HEK293T (cell line): ENCODE data around the gene TUBB1.

Source experiments
- CTCF ChIA-PET: fragments of 350-600 bp; formaldehyde crosslinking; extraction: SDS; loops from one replicate; lab custom pipeline; 2021; ENCODE audit warnings: antibody characterized with exemption, inconsistent platforms; lab: Yijun Ruan, JAX
- POLR2A ChIA-PET: fragments of 350-600 bp; formaldehyde crosslinking; extraction: SDS; loops from one replicate; lab custom pipeline; 2020; ENCODE audit warnings: antibody characterized with exemption, inconsistent platforms; lab: Yijun Ruan, JAX
- DNase-seq: peaks from one replicate; pipeline ENCODE4 v3.0.0; 2012; ENCODE audit warnings: mixed read lengths; ENCODE audit errors: extremely low spot score
- ARNT ChIP-seq: fragments of 450-650 bp; IDR thresholded peaks from 2 replicates; pipeline ENCODE4 v1.6.1; 2017; ENCODE audit warnings: mild to moderate bottlenecking
- BHLHE40 ChIP-seq: fragments of 450-650 bp; IDR thresholded peaks from 2 replicates; pipeline ENCODE4 v1.6.1; 2016; ENCODE audit warnings: mild to moderate bottlenecking, moderate library complexity, borderline replicate concordance
- CTBP1 ChIP-seq: fragments of 450-650 bp; IDR thresholded peaks from 2 replicates; pipeline ENCODE4 v1.6.1; 2016; ENCODE audit warnings: borderline replicate concordance
- ELF4 ChIP-seq: fragments of 450-650 bp; IDR thresholded peaks from 2 replicates; pipeline ENCODE4 v1.6.1; 2017; ENCODE audit warnings: antibody characterized with exemption
- FOXA1 ChIP-seq: fragments of 450-650 bp; IDR thresholded peaks from 2 replicates; pipeline ENCODE4 v1.6.1; 2016; ENCODE audit warnings: mild to moderate bottlenecking
- FOXK2 ChIP-seq: fragments of 450-650 bp; IDR thresholded peaks from 2 replicates; pipeline ENCODE4 v1.6.1; 2016; ENCODE audit warnings: mild to moderate bottlenecking
- FOXM1 ChIP-seq: fragments of 450-650 bp; IDR thresholded peaks from 2 replicates; pipeline ENCODE4 v1.6.1; 2017; ENCODE audit warnings: mild to moderate bottlenecking, borderline replicate concordance
- HDGF ChIP-seq: fragments of 450-650 bp; IDR thresholded peaks from 2 replicates; pipeline ENCODE4 v1.6.1; 2017; ENCODE audit warnings: antibody characterized with exemption, borderline replicate concordance
- L3MBTL2 ChIP-seq: fragments of 450-650 bp; conservative IDR thresholded peaks from 2 replicates; pipeline ENCODE4 v1.6.1; 2016; ENCODE audit warnings: mild to moderate bottlenecking
- LEF1 ChIP-seq: fragments of 450-650 bp; IDR thresholded peaks from 2 replicates; pipeline ENCODE4 v1.6.1; 2017; ENCODE audit warnings: mild to moderate bottlenecking, borderline replicate concordance
- NFRKB ChIP-seq: fragments of 450-650 bp; IDR thresholded peaks from 2 replicates; pipeline ENCODE4 v1.6.1; 2016; ENCODE audit warnings: mild to moderate bottlenecking, moderate library complexity
- PKNOX1 ChIP-seq: fragments of 450-650 bp; IDR thresholded peaks from 2 replicates; pipeline ENCODE4 v1.6.1; 2016
- SP1 ChIP-seq: fragments of 450-650 bp; IDR thresholded peaks from 2 replicates; pipeline ENCODE4 v1.6.1; 2017
- SUZ12 ChIP-seq: fragments of 450-650 bp; IDR thresholded peaks from 2 replicates; pipeline ENCODE4 v1.6.1; 2016; ENCODE audit warnings: mild to moderate bottlenecking
- TARDBP ChIP-seq: fragments of 450-650 bp; IDR thresholded peaks from 2 replicates; pipeline ENCODE4 v1.6.1; 2016
- ZNF384 ChIP-seq: fragments of 450-650 bp; IDR thresholded peaks from 2 replicates; pipeline ENCODE4 v1.6.1; 2016

The TUBB1 gene

DNA sequence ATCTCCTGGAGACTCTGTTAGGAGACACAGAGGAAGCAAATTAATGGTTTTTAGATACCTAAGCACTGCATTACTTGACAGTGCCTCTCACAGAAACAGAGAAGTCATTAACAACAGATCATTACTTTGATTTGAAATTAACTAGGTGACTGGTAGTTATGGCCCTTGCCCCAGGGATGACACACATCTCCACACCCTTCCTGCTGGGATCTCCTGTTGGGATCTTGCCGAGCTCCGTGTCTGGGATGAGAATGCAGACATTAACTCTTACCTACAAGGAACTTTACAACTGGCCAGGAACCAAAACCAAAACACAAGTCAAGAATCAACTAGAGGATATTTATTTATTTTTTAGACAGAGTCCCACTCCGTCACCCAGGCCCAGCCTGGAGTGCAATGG lies 25.6 kb downstream of the TUBB1 start:
- ChIA-PET POLR2A (no interaction called here), CTCF (no interaction called here)
- TF ChIP-seq FOXM1 = no peak
- TF ChIP-seq FOXK2 = no peak
- no peak for DNase-seq

GRCh38 chr20:59046862-59047261 lies 27.6 kb downstream of the TUBB1 start:
- ChIA-PET CTCF (no interaction called here), POLR2A (interaction anchor here (0.8 kb wide), 1 partner anchor 15 kb away, joined by 4 read pairs; the partner anchor contains the start of gene ATP5F1E)
- no peak for DNase-seq
- no peak for TF ChIP-seq L3MBTL2

GRCh38 chr20:59047938-59048680 lies 28.9 kb downstream of the TUBB1 start:
- TF ChIP-seq CTBP1 = no peak
- no peak for TF ChIP-seq L3MBTL2
- TF ChIP-seq PKNOX1 = no peak
- no peak for TF ChIP-seq HDGF
- TF ChIP-seq TARDBP = no peak
- no peak for TF ChIP-seq ARNT
- TF ChIP-seq ELF4 = no peak
- TF ChIP-seq ZNF384 = no peak
- no peak for TF ChIP-seq LEF1
- no peak for TF ChIP-seq FOXM1
- ChIA-PET POLR2A (no interaction called here), CTCF (no interaction called here)
- DNase-seq = no peak

DNA sequence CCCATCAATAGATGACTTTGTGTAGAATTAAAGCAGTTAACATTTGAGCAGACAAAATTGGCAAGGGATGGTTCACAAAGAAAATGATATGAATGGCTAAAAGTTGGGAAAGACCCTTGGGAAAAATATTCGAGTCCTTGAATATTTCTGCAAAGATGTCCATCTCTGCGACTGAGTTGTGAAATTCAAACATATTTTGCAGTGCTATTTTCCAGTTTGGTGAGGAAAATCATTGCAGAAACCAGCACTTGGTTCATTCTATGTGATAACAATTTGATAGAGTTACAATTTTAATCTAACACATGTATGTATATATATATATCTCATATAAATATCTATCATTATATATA lies 29.4 kb downstream of the TUBB1 start:
- DNase-seq = no peak
- ChIA-PET CTCF (no interaction called here), POLR2A (no interaction called here)
- no peak for TF ChIP-seq FOXM1
- TF ChIP-seq SP1 = no peak
- TF ChIP-seq FOXA1 = no peak
- no peak for TF ChIP-seq NFRKB
- TF ChIP-seq TARDBP = no peak
- no peak for TF ChIP-seq SUZ12
- TF ChIP-seq ZNF384 = no peak
- TF ChIP-seq L3MBTL2 = no peak
- no peak for TF ChIP-seq CTBP1
- TF ChIP-seq LEF1 = no peak
- TF ChIP-seq ARNT = no peak
- TF ChIP-seq PKNOX1 = no peak
- no peak for TF ChIP-seq HDGF
- no peak for TF ChIP-seq ELF4
- TF ChIP-seq FOXK2 = no peak
- TF ChIP-seq BHLHE40 = no peak

DNA sequence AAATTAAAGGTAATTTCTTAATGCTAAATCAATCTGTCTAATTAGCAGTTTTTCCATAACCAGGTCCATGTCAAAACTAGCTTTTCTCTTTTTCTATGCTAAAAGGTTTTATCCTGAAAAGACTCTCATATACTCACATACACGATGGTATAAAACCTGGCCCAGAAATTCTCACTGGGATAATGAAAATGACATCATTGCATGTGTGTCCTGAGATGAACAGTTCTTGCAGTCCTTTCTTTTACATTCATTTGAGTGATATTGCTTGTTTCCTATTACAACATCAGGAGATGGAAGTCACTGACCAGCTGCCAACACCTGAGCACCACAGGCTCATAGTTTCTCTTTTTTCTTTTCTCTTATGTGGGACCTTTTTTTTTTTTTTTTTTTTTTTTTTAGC lies 31.2 kb downstream of the TUBB1 start:
- ChIA-PET POLR2A (interaction anchor here (1.4 kb wide), 1 partner anchor 10 kb away, joined by 3 read pairs; no protein-coding TSS in a partner anchor), CTCF (no interaction called here)
- no peak for DNase-seq
- TF ChIP-seq PKNOX1 = no peak
- no peak for TF ChIP-seq LEF1
- no peak for TF ChIP-seq CTBP1
- TF ChIP-seq L3MBTL2 = no peak
- no peak for TF ChIP-seq BHLHE40
- no peak for TF ChIP-seq NFRKB
- no peak for TF ChIP-seq FOXA1
- no peak for TF ChIP-seq SP1
- TF ChIP-seq ARNT = no peak
- TF ChIP-seq FOXM1 = no peak
- no peak for TF ChIP-seq TARDBP
- no peak for TF ChIP-seq HDGF
- no peak for TF ChIP-seq FOXK2

DNA sequence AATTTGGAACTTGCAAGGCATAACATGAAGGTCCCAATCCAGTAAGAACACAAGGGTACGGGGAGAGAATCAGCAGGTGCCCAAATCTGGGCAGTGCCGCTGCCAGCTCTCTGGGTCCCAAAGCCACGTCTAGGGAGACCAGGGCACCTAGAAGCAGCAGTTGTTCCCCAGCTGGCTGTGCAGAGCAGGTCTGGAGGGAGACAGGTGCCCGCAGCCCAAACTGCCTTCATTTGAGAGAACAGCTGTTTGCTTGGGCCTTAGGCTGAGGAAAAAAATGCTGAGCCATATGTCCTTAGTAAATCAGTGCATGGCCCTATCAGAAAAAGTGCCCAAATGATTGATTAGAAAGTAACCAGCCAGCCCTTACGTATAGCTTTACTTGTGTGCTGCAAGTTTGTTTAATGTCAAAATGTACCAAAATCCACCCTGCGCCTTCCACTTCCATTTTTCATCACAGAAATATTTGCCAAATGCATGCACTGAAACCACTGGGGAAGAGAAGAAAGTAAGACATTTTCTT lies 32.5 kb downstream of the TUBB1 start:
- ChIA-PET POLR2A (no interaction called here), CTCF (no interaction called here)
- no peak for DNase-seq
- TF ChIP-seq CTBP1 (no peak), L3MBTL2 (no peak), ELF4 (no peak), FOXA1 (no peak), NFRKB (no peak), LEF1 (no peak), FOXM1 (no peak), HDGF (no peak), FOXK2 (no peak), PKNOX1 (no peak), BHLHE40 (no peak), ARNT (no peak), ZNF384 (no peak)
